ENCODE results near the gene CTDSPL2.

Gene CTDSPL2

DNA sequence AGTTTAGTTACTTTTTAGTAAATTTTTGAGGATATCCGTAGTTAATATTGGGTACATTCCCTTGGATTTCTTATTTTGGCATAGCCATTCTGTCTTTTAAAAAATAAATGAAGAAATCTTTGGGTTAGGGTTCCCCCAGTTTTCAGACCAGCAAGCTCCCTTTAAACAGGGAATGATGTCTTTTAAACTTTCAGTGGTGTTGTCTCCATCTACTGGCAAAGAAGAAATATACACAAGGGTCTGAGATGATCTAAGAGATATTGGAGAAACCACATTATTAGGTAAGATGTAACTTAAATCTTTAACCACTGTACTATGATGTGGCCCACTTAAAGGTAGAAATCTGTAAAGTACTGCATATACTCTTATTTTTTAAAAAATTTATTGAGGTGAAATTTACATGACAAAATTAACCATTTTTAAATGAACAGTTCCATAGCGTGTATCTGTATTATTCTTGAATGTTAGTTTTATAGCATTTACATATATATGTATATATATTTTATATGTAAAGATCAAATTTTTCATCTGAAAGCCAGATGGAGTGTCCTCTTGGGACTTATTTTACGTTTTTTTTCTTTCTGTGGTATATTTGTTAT is 74.4 kb downstream of the CTDSPL2 start:
- TF ChIP-seq, protein P1, sequence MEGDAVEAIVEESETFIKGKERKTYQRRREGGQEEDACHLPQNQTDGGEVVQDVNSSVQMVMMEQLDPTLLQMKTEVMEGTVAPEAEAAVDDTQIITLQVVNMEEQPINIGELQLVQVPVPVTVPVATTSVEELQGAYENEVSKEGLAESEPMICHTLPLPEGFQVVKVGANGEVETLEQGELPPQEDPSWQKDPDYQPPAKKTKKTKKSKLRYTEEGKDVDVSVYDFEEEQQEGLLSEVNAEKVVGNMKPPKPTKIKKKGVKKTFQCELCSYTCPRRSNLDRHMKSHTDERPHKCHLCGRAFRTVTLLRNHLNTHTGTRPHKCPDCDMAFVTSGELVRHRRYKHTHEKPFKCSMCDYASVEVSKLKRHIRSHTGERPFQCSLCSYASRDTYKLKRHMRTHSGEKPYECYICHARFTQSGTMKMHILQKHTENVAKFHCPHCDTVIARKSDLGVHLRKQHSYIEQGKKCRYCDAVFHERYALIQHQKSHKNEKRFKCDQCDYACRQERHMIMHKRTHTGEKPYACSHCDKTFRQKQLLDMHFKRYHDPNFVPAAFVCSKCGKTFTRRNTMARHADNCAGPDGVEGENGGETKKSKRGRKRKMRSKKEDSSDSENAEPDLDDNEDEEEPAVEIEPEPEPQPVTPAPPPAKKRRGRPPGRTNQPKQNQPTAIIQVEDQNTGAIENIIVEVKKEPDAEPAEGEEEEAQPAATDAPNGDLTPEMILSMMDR (IDR thresholded peaks at IDR 0.05; ENCODE audit: low read depth, low read length) = peak; percentile 23
- no peak for TF ChIP-seq MYC (IDR thresholded peaks at IDR 0.05; ENCODE audit: low read depth, low read length)
- peak; percentile 61 for DNase-seq (ENCODE audit: low read depth)
- no peak overlapping the region for H3K4me3 ChIP-seq (ENCODE audit: low read depth, low read length)

DNA sequence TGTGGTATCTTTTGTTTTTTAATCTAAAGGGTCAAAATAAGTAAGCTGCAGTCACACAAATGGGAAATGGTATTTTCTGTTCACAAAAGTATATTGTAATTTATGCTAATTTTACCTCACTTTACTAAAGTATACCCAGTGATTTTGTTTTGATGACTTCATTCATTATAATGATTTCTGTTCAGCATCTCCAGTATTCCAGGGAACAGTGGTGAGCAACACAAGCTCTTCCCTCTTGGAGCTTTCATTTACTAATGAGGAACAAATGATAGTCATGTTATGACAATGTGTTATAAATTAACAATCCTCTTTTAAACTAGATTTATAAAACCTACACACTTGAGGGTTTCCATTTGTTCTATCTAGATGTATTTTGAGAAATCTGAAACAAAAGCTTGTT is 89.0 kb downstream of the CTDSPL2 start:
- H3K4me3 ChIP-seq (ENCODE audit: low read depth, low read length) = no peak overlapping the region
- TF ChIP-seq POLR2A (IDR thresholded peaks at IDR 0.05; ENCODE audit: extremely low read depth, insufficient read length) = no peak
- TF ChIP-seq, protein P1 (IDR thresholded peaks at IDR 0.05; ENCODE audit: low read depth, low read length) = no peak
- DNase-seq (ENCODE audit: low read depth) = no peak

DNA sequence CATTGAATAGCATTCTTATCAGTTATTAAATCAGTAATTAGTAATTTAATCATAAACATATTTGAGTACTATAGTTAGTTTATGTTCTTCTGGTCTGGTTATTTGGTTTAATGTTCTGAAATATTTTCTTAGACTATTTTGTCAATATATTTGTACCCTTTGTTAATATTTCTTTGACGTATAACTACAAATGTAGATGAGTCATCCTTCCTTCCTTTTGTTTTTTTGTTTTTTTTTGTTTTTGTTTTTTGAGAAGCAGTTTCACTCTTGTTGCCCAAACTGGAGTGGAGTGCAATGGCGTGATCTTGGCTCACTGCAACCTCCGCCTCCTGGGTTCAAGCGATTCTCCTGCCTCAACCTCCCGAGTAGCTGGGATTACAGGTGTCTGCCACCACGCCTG is 92.1 kb downstream of the CTDSPL2 start:
- H3K4me3 ChIP-seq (ENCODE audit: low read depth, low read length) = no peak overlapping the region
- TF ChIP-seq, protein P2, sequence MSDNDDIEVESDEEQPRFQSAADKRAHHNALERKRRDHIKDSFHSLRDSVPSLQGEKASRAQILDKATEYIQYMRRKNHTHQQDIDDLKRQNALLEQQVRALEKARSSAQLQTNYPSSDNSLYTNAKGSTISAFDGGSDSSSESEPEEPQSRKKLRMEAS (IDR thresholded peaks at IDR 0.05; ENCODE audit: low read depth, low read length) = no peak
- TF ChIP-seq MYC (IDR thresholded peaks at IDR 0.05; ENCODE audit: low read depth, low read length) = no peak
- TF ChIP-seq, protein P1 (IDR thresholded peaks at IDR 0.05; ENCODE audit: low read depth, low read length) = no peak
- no peak for TF ChIP-seq POLR2A (IDR thresholded peaks at IDR 0.05; ENCODE audit: extremely low read depth, insufficient read length)
- DNase-seq (ENCODE audit: low read depth) = no peak

DNA sequence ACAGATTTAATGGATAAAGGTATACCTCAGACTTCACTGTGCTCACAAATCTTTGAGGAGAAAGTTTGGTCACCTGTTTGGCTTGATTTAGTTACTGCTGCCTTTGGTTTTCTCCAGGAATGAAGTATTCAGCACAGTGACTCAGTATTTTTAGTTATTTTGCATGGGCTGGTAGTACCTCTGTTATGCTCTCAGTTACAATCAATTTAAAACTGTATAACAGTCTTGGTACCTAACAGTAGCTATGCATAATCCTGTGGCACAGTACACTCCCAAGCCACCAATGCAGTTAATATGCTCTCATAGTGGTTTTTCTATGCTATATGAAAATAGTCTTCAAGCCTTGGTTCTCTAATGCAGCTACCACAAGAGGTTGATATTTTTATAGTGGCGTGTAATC is 97.6 kb downstream of the CTDSPL2 start:
- no peak for DNase-seq (ENCODE audit: low read depth)
- TF ChIP-seq MYC (IDR thresholded peaks at IDR 0.05; ENCODE audit: low read depth, low read length) (no peak), POLR2A (IDR thresholded peaks at IDR 0.05; ENCODE audit: extremely low read depth, insufficient read length) (no peak)
- TF ChIP-seq, protein P1 (IDR thresholded peaks at IDR 0.05; ENCODE audit: low read depth, low read length) = no peak
- TF ChIP-seq, protein P2 (IDR thresholded peaks at IDR 0.05; ENCODE audit: low read depth, low read length) = no peak
- H3K4me3 ChIP-seq (ENCODE audit: low read depth, low read length) = no peak overlapping the region

DNA sequence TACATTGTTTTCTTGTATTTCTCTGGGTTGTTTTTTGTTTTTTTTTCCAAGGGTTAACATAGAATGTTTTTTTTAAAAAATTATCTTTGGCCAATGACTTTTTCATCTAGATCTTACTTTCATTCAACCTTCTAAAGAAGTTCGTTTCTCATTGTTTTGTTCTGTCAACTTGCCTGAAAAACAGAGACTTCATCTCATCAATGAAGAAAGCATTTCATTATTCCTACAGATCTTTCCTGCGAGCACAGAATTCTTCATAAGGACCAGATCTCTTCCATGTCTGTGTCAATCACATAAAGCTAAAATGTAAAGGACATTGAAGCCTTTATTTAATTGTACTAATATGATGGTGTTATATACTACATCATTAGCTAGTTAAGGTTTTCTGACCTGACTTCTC is 99.8 kb downstream of the CTDSPL2 start:
- no peak overlapping the region for H3K4me3 ChIP-seq (ENCODE audit: low read depth, low read length)
- no peak for TF ChIP-seq POLR2A (IDR thresholded peaks at IDR 0.05; ENCODE audit: extremely low read depth, insufficient read length)
- TF ChIP-seq MYC (IDR thresholded peaks at IDR 0.05; ENCODE audit: low read depth, low read length) = no peak
- TF ChIP-seq, protein P2 (IDR thresholded peaks at IDR 0.05; ENCODE audit: low read depth, low read length) = no peak
- TF ChIP-seq, protein P1 (IDR thresholded peaks at IDR 0.05; ENCODE audit: low read depth, low read length) = no peak
- DNase-seq (ENCODE audit: low read depth) = no peak

DNA sequence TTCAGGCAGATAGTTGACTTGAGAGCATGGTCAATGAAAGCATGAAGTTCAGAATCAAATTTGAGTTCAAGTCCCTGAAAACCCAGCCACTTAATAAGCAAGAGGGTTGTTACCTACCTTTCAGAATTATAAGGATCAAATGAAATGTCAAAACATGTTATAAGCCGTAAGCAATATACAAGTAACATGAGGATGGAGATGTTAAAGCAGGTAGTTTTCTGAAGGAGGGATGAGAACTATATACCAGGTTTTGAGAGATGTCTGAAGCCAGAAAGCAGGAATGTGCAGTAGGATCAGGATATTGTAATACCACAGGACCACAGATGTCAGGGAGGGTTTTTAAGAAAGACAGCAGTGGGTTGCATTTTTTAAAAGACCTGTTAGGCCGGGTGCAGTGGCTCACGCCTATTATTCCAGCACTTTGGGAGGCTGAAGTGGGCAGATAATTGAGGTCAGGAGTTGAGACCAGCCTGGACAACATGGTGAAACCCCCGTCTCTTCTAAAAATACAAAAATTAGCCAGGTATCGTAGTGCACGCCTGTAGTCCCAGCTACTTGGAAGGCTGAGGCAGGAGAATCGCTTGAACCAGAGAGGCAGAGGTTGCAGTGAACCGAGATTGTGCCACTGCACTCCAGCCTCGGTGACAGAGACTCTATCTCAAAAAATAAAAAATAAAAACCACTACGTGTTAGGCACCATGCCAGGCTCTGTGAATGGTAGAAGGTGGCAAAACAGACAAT is 102.6 kb downstream of the CTDSPL2 start:
- H3K4me3 ChIP-seq (ENCODE audit: low read depth, low read length) = no peak overlapping the region
- TF ChIP-seq, protein P1 (IDR thresholded peaks at IDR 0.05; ENCODE audit: low read depth, low read length) = no peak
- TF ChIP-seq POLR2A (IDR thresholded peaks at IDR 0.05; ENCODE audit: extremely low read depth, insufficient read length) = no peak
- TF ChIP-seq, protein P2 (IDR thresholded peaks at IDR 0.05; ENCODE audit: low read depth, low read length) = no peak
- TF ChIP-seq MYC (IDR thresholded peaks at IDR 0.05; ENCODE audit: low read depth, low read length) = no peak
- no peak for DNase-seq (ENCODE audit: low read depth)

Data from NB4 (cell line).